Esophagus squamous epithelium (tissue), 4 donors: ENCODE results near the gene WDR82.

Experiments
- POLR2A ChIP-seq, 4 donors: fragments of 450-650 bp; IDR thresholded peaks; one replicate each; pipeline ENCODE4 v1.6.1; 2017; ENCODE audit warnings: antibody characterized with exemption in 4 of 4, mild to moderate bottlenecking in 4 of 4, moderate library complexity in 3 of 4
- TF ChIP-seq, protein P1 (sequence below), 6 experiments: fragments of 450-650 bp in 4 of 6; fragments of 200-600 bp in 2 of 6; sonication (generic) in 2 of 6; IDR thresholded peaks; one replicate each; pipeline ENCODE4 v1.5.1; 2016 to 2019; ENCODE audit warnings: antibody characterized with exemption in 6 of 6, mild to moderate bottlenecking in 4 of 6, moderate library complexity in 4 of 6

DNA sequence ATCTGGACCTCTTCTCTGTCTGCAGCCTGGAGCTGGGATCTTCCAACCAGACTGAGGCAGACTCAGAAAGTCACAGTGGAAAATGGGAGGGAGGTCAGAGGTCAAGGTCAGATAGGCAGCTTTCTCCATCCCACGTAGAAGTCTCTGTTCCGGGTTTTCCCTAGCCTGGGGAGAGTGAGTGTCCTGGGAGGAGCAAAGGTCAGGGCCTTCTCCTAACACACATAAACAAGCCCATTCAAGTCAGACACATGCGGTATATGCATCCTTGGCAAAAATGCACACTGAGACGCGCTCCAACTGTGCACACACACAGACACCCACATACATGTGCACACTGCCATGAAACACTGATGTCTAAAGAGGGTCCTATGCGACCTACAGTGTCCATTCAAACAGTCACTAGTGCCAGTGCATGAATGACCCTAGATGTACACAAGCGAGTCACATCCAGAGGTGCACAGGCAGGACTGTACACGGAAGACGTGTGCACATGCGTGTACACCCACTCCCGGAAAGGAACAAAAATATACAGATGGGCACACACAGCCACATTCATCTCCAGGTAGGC is 40.2 kb downstream of the WDR82 start:
- TF ChIP-seq, protein P1, sequence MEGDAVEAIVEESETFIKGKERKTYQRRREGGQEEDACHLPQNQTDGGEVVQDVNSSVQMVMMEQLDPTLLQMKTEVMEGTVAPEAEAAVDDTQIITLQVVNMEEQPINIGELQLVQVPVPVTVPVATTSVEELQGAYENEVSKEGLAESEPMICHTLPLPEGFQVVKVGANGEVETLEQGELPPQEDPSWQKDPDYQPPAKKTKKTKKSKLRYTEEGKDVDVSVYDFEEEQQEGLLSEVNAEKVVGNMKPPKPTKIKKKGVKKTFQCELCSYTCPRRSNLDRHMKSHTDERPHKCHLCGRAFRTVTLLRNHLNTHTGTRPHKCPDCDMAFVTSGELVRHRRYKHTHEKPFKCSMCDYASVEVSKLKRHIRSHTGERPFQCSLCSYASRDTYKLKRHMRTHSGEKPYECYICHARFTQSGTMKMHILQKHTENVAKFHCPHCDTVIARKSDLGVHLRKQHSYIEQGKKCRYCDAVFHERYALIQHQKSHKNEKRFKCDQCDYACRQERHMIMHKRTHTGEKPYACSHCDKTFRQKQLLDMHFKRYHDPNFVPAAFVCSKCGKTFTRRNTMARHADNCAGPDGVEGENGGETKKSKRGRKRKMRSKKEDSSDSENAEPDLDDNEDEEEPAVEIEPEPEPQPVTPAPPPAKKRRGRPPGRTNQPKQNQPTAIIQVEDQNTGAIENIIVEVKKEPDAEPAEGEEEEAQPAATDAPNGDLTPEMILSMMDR (IDR thresholded peaks at IDR 0.05) = no peak
- no peak for TF ChIP-seq POLR2A (IDR thresholded peaks at IDR 0.05)
